ENCODE results near the gene COL23A1. TPM values are rescaled to one million over a fixed set of nuclear protein-coding genes. Genes with fewer than 3 reads are reported as not detected.

The COL23A1 gene
- total and polyA plus RNA-seq, 2 of the 8 experiments (the other 6 are each of a cell fraction or from before 2014, with no cell fraction given): 3.1 to 4.7 TPM

DNA sequence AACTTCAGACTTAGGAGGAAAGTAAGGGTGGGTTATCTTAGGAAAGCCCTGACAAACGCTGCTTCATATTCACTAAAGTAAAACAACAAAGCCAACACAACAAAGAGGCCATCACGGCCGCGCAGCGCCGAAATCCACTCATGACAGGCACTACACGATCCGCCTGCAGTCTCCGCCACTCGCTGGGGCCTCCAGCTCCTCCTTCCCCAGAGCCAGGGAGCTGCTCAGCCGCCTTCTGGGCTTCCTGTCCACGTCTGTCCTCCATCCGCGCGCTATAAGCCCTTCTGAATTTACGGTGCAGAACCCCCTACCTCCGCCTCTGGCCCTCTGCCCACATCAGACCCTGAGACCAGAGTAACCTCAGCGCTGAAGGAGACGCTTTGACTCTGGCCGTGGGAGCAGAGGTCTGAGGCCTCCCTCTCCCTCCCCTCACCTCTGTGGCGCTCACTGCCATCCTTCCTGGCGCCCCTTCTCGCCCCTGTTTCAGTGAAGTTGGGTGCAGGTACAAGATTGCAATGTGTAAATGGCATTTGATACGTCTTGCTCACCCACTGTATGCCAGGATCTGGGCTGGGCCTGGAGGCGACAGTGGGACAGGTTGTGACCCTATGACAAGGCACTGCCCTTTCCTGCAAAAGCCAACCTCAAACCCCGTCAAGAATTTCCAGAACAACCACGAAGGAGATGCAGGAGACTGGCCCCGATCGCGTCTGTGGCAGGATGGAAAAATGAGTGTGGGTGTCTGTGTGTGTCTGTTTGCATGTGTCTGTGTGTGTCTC lies 282.7 kb downstream of the COL23A1 start:
- no peak overlapping the region for H2BK20ac ChIP-seq (ENCODE audit: low read length)
- no peak overlapping the region for H3K14ac ChIP-seq (ENCODE audit: insufficient read length)
- H2AK5ac ChIP-seq (ENCODE audit: low read depth, low read length): no peak overlapping the region
- H3K36me3 ChIP-seq (ENCODE audit: control insufficient read depth in 2 of 4, insufficient read depth in 4 of 4, low read length in 3 of 4): no peaks in the 10 kb centered on the region
- H3K4me3 ChIP-seq (ENCODE audit: extremely low read depth in 1 of 4, insufficient read depth in 2 of 4, low read depth in 3 of 4, low read length in 4 of 4): no peak overlapping the region
- no peak overlapping the region for H3K18ac ChIP-seq (ENCODE audit: extremely low read depth, low read length)
- H2BK15ac ChIP-seq (ENCODE audit: low read length): no peak overlapping the region
- no peak overlapping the region for H4K91ac ChIP-seq (replicated peaks; ENCODE audit: insufficient read length, low read length)
- TF ChIP-seq, protein P1, sequence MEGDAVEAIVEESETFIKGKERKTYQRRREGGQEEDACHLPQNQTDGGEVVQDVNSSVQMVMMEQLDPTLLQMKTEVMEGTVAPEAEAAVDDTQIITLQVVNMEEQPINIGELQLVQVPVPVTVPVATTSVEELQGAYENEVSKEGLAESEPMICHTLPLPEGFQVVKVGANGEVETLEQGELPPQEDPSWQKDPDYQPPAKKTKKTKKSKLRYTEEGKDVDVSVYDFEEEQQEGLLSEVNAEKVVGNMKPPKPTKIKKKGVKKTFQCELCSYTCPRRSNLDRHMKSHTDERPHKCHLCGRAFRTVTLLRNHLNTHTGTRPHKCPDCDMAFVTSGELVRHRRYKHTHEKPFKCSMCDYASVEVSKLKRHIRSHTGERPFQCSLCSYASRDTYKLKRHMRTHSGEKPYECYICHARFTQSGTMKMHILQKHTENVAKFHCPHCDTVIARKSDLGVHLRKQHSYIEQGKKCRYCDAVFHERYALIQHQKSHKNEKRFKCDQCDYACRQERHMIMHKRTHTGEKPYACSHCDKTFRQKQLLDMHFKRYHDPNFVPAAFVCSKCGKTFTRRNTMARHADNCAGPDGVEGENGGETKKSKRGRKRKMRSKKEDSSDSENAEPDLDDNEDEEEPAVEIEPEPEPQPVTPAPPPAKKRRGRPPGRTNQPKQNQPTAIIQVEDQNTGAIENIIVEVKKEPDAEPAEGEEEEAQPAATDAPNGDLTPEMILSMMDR (IDR thresholded peaks at IDR 0.05; ENCODE audit: control extremely low read depth in 1 of 3, insufficient read depth in 1 of 3, low read depth in 1 of 3, low read length in 3 of 3): no peak
- TF ChIP-seq NANOG (IDR thresholded peaks at IDR 0.05; ENCODE audit: insufficient read depth, low read depth, low read length, poor library complexity, severe bottlenecking) (no peak), SP4 (IDR thresholded peaks at IDR 0.05; ENCODE audit: low read length) (no peak), SIX5 (IDR thresholded peaks at IDR 0.05; ENCODE audit: low read depth, low read length) (no peak), POLR2AphosphoS5 (IDR thresholded peaks at IDR 0.05; ENCODE audit: low read depth, low read length) (no peak), NRF1 (IDR thresholded peaks at IDR 0.05; ENCODE audit: low read depth, low read length) (no peak), CTBP2 (IDR thresholded peaks at IDR 0.05; ENCODE audit: borderline replicate concordance, insufficient read depth, insufficient read length, low read length) (no peak), CBX8 (IDR thresholded peaks at IDR 0.05; ENCODE audit: borderline replicate concordance, low read depth, low read length) (no peak)
- no peak overlapping the region for H2BK5ac ChIP-seq (ENCODE audit: low read depth, low read length)
- ChIA-PET POLR2A (ENCODE audit: partially characterized antibody) (no interaction called here), CTCF (ENCODE audit: partially characterized antibody) (interaction anchor here (0.8 to 5.6 kb wide), 6 partner anchors 12 to 190 kb away, joined by 3 to 55 read pairs (median 4); no protein-coding TSS in a partner anchor)
- no peak for FAIRE-seq
- no peak overlapping the region for H3K23ac ChIP-seq (ENCODE audit: insufficient read length)
- H2BK120ac ChIP-seq (replicated peaks; ENCODE audit: low read depth, low read length): no peak overlapping the region
- no peak for DNase-seq (ENCODE audit: low read depth in 1 of 2, low spot score in 2 of 2)
- H2BK12ac ChIP-seq (ENCODE audit: low read depth, low read length): no peak overlapping the region
- H3K79me2 ChIP-seq (ENCODE audit: control insufficient read depth in 1 of 2, insufficient read depth in 2 of 2, low read length in 2 of 2): no peaks in the 10 kb centered on the region
- peaks cover 0 to 11% (median 1%) of the 10 kb centered on the region in 4 experiments; a peak in 3 of 7 replicates for H3K4me1 ChIP-seq (replicated peaks in 1 of 4; ENCODE audit: control insufficient read depth in 3 of 4, insufficient read depth in 4 of 4, low read length in 3 of 4)
- H4K20me1 ChIP-seq (replicated peaks in 1 of 2; ENCODE audit: control insufficient read depth in 1 of 2, insufficient read depth in 2 of 2, low read length in 2 of 2): no peaks in the 10 kb centered on the region
- H3K79me1 ChIP-seq (ENCODE audit: low read depth, low read length): no peaks in the 10 kb centered on the region
- no peak overlapping the region for H3K56ac ChIP-seq (replicated peaks; ENCODE audit: insufficient read length, low read depth, low read length)
- H4K8ac ChIP-seq (ENCODE audit: extremely low read depth, insufficient read depth, low read length): peak overlapping the region; percentile 64; the same call in 1 of the 2 replicates
- H3K27me3 ChIP-seq (replicated peaks in 1 of 4; ENCODE audit: control insufficient read depth in 3 of 4, extremely low read depth in 1 of 4, insufficient read depth in 3 of 4, low read length in 3 of 4): no peaks in the 10 kb centered on the region
- H3K27ac ChIP-seq (ENCODE audit: low read depth, low read length): no peak overlapping the region
- H3K4ac ChIP-seq (replicated peaks; ENCODE audit: insufficient read length, low read depth, low read length): no peak overlapping the region
- WGBS, 2 experiments (ENCODE audit: extremely low coverage in 1 of 2, insufficient coverage in 1 of 2, insufficient read length in 1 of 2, insufficient replicate concordance in 2 of 2, low coverage in 1 of 2, low lambda C conversion rate in 2 of 2, missing lambda C conversion rate in 1 of 2): 80% methylated on average over 29 of the region's 30 CpGs; no CpG with 5 or more reads in 1 of the 2 experiments
- H4K5ac ChIP-seq (ENCODE audit: insufficient read length, low read depth, low read length): no peak overlapping the region
- no peaks in the 10 kb centered on the region for H3K23me2 ChIP-seq (ENCODE audit: low read depth, low read length)
- no peak overlapping the region for H3K9ac ChIP-seq (replicated peaks in 1 of 4; ENCODE audit: extremely low read depth in 1 of 4, low read depth in 3 of 4, low read length in 3 of 4)
- no peak overlapping the region for H3K4me2 ChIP-seq (ENCODE audit: insufficient read depth in 1 of 2, low read depth in 2 of 2, low read length in 2 of 2)
- H2AFZ ChIP-seq (ENCODE audit: low read length): no peak overlapping the region
- H3K9me3 ChIP-seq (ENCODE audit: insufficient read depth in 2 of 2, low read depth in 1 of 2, low read length in 1 of 2): no peaks in the 10 kb centered on the region

Data from H1 (cell line).